Measurements from ENCODE around the gene CSTPP1. TPM values are rescaled to one million over a fixed set of nuclear protein-coding genes. Genes with fewer than 3 reads are reported as not detected.

CSTPP1 gene
- total RNA-seq, 4 donors from 2014 or later = 31.8 to 42.1 (median 39.1) TPM

DNA sequence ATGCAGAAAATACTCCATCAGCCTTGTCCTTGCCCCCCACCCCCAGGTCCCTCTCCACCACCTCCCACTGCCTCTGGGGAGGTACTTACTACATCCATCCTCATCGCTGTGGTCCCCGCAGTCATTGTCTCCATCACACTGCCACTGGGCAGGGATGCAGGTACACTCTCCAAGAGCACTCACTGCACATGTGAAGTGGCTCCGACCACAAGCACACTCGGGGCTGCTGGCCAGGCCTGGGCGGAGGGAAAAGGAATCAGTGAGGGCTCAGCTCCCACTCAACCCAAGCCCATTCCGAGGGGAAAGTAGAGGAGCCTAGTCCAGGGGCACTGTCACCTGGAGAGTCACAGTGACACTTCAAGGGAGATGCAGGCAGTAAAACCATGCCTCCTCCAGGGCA is 33.9 kb upstream of the CSTPP1 start:
- Histone ChIP-seq H3K4me1 (no peaks in the 10 kb centered on the region), H3K9me3 (no peaks in the 10 kb centered on the region), H3K27ac (no peak overlapping the region), H3K36me3 (peaks cover 0 to 25% (median 0%) of the 10 kb centered on the region in 3 donors), H3K27me3 (no peaks in the 10 kb centered on the region), H3K4me3 (no peak overlapping the region)
- DNase-seq = no peak
- TF ChIP-seq POLR2A (IDR thresholded peaks at IDR 0.05) = no peak
- TF ChIP-seq CTCF (IDR thresholded peaks at IDR 0.05) = no peak

GRCh38 chr11:46903846-46904245 is 32.7 kb upstream of the CSTPP1 start:
- Histone ChIP-seq H3K9me3 (no peaks in the 10 kb centered on the region), H3K27ac (no peak overlapping the region), H3K27me3 (no peaks in the 10 kb centered on the region), H3K4me3 (no peak overlapping the region), H3K4me1 (no peaks in the 10 kb centered on the region), H3K36me3 (peaks cover 0 to 17% (median 0%) of the 10 kb centered on the region in 3 donors)
- DNase-seq = no peak
- no peak for TF ChIP-seq POLR2A (IDR thresholded peaks at IDR 0.05)
- TF ChIP-seq CTCF (IDR thresholded peaks at IDR 0.05) = no peak

GRCh38 chr11:46905806-46906205 is 30.8 kb upstream of the CSTPP1 start:
- H3K27ac ChIP-seq = no peak overlapping the region
- no peaks in the 10 kb centered on the region for H3K27me3 ChIP-seq
- DNase-seq = no peak
- H3K9me3 ChIP-seq = no peaks in the 10 kb centered on the region
- H3K4me1 ChIP-seq = no peaks in the 10 kb centered on the region
- peaks cover 0 to 4% (median 0%) of the 10 kb centered on the region in 3 donors for H3K36me3 ChIP-seq
- H3K4me3 ChIP-seq = no peak overlapping the region
- TF ChIP-seq CTCF (IDR thresholded peaks at IDR 0.05) = no peak
- TF ChIP-seq POLR2A (IDR thresholded peaks at IDR 0.05) = no peak

GRCh38 chr11:46906609-46907041 is 29.9 kb upstream of the CSTPP1 start:
- no peaks in the 10 kb centered on the region for H3K27me3 ChIP-seq
- no peaks in the 10 kb centered on the region for H3K9me3 ChIP-seq
- H3K4me3 ChIP-seq = no peak overlapping the region
- no peaks in the 10 kb centered on the region for H3K4me1 ChIP-seq
- H3K27ac ChIP-seq = no peak overlapping the region
- no peak for DNase-seq
- TF ChIP-seq POLR2A (IDR thresholded peaks at IDR 0.05) = no peak
- no peak for TF ChIP-seq CTCF (IDR thresholded peaks at IDR 0.05)
- peaks cover 0 to 3% (median 0%) of the 10 kb centered on the region in 3 donors for H3K36me3 ChIP-seq

GRCh38 chr11:46907606-46908005 is 29.0 kb upstream of the CSTPP1 start:
- peaks cover 0 to 4% (median 0%) of the 10 kb centered on the region in 4 donors for H3K4me1 ChIP-seq
- TF ChIP-seq CTCF (IDR thresholded peaks at IDR 0.05) (no peak), POLR2A (IDR thresholded peaks at IDR 0.05) (no peak)

More at GRCh38 chr11:46907606-46908005, 29.0 kb upstream of the CSTPP1 start:
- Histone ChIP-seq H3K9me3 (no peaks in the 10 kb centered on the region), H3K36me3 (no peaks in the 10 kb centered on the region), H3K27me3 (no peaks in the 10 kb centered on the region), H3K4me3 (no peak overlapping the region), H3K27ac (no peak overlapping the region)
- no peak for DNase-seq

Data from Peyer's patch (tissue), 4 donors.